Measurements from ENCODE around the gene ANKRD36C.
"Not testable (repeated sequence)": the region's sequence is repeated elsewhere in the genome, so short reads cannot be mapped to it uniquely, and the experiment has no call there.

Gene ANKRD36C

GRCh38 chr2:95992520-95993272, 1.1 kb upstream of the ANKRD36C start:
- peak; percentile 69 for DNase-seq

- peak; percentile 64 for DNase-seq
These were observed 478 bp upstream of the ANKRD36C start for GRCh38 chr2:95992102-95992501.

- DNase-seq: not testable (repeated sequence)
These were observed 740 bp downstream of the ANKRD36C start for GRCh38 chr2:95990884-95991283.

- DNase-seq: not testable (repeated sequence)
These were observed 40.0 kb downstream of the ANKRD36C start for GRCh38 chr2:95951662-95952061.

- DNase-seq: not testable (repeated sequence)
These were observed 43.6 kb downstream of the ANKRD36C start for GRCh38 chr2:95948039-95948438.

- DNase-seq: not testable (repeated sequence)
These were observed 51.7 kb downstream of the ANKRD36C start for GRCh38 chr2:95939947-95940346.

GRCh38 chr2:95930740-95931139, 60.9 kb downstream of the ANKRD36C start:
- not testable (repeated sequence) for DNase-seq

GRCh38 chr2:95917007-95917406, 74.6 kb downstream of the ANKRD36C start:
- DNase-seq: not testable (repeated sequence)

GRCh38 chr2:95915131-95915530, 76.5 kb downstream of the ANKRD36C start:
- DNase-seq: not testable (repeated sequence)

GRCh38 chr2:95911431-95911830, 80.2 kb downstream of the ANKRD36C start:
- DNase-seq: not testable (repeated sequence)

- DNase-seq: not testable (repeated sequence)
These were observed 97.2 kb downstream of the ANKRD36C start for GRCh38 chr2:95894443-95894842.

GRCh38 chr2:95867929-95868328, 123.7 kb downstream of the ANKRD36C start:
- DNase-seq: not testable (repeated sequence)

- DNase-seq: not testable (repeated sequence)
These were observed 124.5 kb downstream of the ANKRD36C start for GRCh38 chr2:95867047-95867677.

- DNase-seq: not testable (repeated sequence)
These were observed 129.5 kb downstream of the ANKRD36C start for GRCh38 chr2:95862121-95862520.

GRCh38 chr2:95836151-95836550, 155.5 kb downstream of the ANKRD36C start:
- DNase-seq: no peak

- not testable (repeated sequence) for DNase-seq
These were observed 157.3 kb downstream of the ANKRD36C start for GRCh38 chr2:95834077-95835013.

- not testable (repeated sequence) for DNase-seq
These were observed 167.4 kb downstream of the ANKRD36C start for GRCh38 chr2:95824218-95824617.

- not testable (repeated sequence) for DNase-seq
These were observed 174.1 kb downstream of the ANKRD36C start for GRCh38 chr2:95817521-95817920.

GRCh38 chr2:95813311-95813710, 178.3 kb downstream of the ANKRD36C start:
- not testable (repeated sequence) for DNase-seq

- no peak for DNase-seq
These were observed 191.7 kb downstream of the ANKRD36C start for GRCh38 chr2:95799892-95800291.

GRCh38 chr2:95799147-95799889, 192.3 kb downstream of the ANKRD36C start:
- not testable (repeated sequence) for DNase-seq
